Measurements from ENCODE around the gene HAPLN1. TPM values are rescaled to one million over a fixed set of nuclear protein-coding genes. Genes with fewer than 3 reads are reported as not detected.

The HAPLN1 gene
- total RNA-seq, 1 experiment from 2014 or later = 7.8 TPM

GRCh38 chr5:83657807-83658525 is 62.7 kb downstream of the HAPLN1 start:
- no peak overlapping the region for H2AFZ ChIP-seq (ENCODE audit: low read length)
- CTCF ChIA-PET = no interaction called here
- H3K9me2 ChIP-seq (replicated peaks; ENCODE audit: low read length) = no peaks in the 10 kb centered on the region
- TF ChIP-seq EZH2 (IDR thresholded peaks at IDR 0.05; ENCODE audit: low read length, unreplicated experiment) (no peak), EZH2phosphoT487 (IDR thresholded peaks at IDR 0.05; ENCODE audit: borderline replicate concordance, low read length) (no peak)
- TF ChIP-seq, protein P1, sequence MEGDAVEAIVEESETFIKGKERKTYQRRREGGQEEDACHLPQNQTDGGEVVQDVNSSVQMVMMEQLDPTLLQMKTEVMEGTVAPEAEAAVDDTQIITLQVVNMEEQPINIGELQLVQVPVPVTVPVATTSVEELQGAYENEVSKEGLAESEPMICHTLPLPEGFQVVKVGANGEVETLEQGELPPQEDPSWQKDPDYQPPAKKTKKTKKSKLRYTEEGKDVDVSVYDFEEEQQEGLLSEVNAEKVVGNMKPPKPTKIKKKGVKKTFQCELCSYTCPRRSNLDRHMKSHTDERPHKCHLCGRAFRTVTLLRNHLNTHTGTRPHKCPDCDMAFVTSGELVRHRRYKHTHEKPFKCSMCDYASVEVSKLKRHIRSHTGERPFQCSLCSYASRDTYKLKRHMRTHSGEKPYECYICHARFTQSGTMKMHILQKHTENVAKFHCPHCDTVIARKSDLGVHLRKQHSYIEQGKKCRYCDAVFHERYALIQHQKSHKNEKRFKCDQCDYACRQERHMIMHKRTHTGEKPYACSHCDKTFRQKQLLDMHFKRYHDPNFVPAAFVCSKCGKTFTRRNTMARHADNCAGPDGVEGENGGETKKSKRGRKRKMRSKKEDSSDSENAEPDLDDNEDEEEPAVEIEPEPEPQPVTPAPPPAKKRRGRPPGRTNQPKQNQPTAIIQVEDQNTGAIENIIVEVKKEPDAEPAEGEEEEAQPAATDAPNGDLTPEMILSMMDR (conservative IDR thresholded peaks at IDR 0.05; ENCODE audit: low read depth, low read length) = no peak
- H4K20me1 ChIP-seq (ENCODE audit: low read length) = no peaks in the 10 kb centered on the region
- H3K36me3 ChIP-seq (ENCODE audit: low read depth, low read length) = no peaks in the 10 kb centered on the region
- no peak overlapping the region for H3K9ac ChIP-seq (ENCODE audit: low read length)
- no peak for DNase-seq
- H3K27me3 ChIP-seq (ENCODE audit: low read length) = no peaks in the 10 kb centered on the region
- H3K79me2 ChIP-seq (ENCODE audit: low read length) = no peaks in the 10 kb centered on the region
- H3K4me2 ChIP-seq (ENCODE audit: low read length) = no peak overlapping the region
- H3K4me3 ChIP-seq (ENCODE audit: low read length) = no peak overlapping the region
- POLR2A ChIA-PET (ENCODE audit: unreplicated experiment) = no interaction called here
- no peaks in the 10 kb centered on the region for H3K4me1 ChIP-seq (ENCODE audit: insufficient read depth, low read length)
- ATAC-seq = no peak
- H3K27ac ChIP-seq (ENCODE audit: low read length) = no peak overlapping the region
- no peaks in the 10 kb centered on the region for H3K9me3 ChIP-seq (ENCODE audit: low read length)
- no TSS peak for BruUV-seq (replicated peaks)
- H3F3A ChIP-seq (ENCODE audit: low read length, unreplicated experiment) = no peaks in the 10 kb centered on the region
- intact Hi-C loops (cut with micrococcal nuclease) = no loop called here

DNA sequence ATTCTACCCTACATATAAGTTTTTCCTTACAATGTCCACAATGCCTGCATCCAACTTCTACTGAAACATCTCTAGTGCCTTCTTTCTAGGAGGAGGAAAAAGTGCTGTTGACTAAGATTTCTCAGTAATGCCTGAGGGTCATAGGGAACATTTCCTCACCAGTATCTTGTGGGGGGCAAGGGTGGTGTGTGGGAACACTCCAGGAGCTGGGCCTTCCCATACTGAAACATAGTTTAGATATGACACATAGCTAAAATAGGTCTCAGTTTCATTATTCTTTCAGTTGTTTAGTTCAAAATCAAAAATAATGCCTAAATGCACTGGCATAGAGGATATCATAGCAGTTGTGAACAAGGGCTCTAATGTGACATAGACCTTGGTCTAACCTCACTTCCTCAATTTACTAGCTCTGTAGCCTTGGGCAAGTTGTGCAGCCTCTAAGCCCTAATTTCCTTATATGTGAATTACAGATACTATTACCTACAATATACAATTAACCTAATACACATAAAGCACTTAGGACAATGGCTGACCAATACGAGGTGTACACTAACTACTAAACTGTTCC is 66.1 kb downstream of the HAPLN1 start:
- Histone ChIP-seq H3K4me3 (ENCODE audit: low read length) (no peak overlapping the region), H3K4me2 (ENCODE audit: low read length) (no peak overlapping the region), H3K9ac (ENCODE audit: low read length) (no peak overlapping the region), H4K20me1 (ENCODE audit: low read length) (no peaks in the 10 kb centered on the region), H3F3A (ENCODE audit: low read length, unreplicated experiment) (no peaks in the 10 kb centered on the region), H3K9me3 (ENCODE audit: low read length) (no peaks in the 10 kb centered on the region), H3K36me3 (ENCODE audit: low read depth, low read length) (no peaks in the 10 kb centered on the region), H3K27ac (ENCODE audit: low read length) (no peak overlapping the region), H3K27me3 (ENCODE audit: low read length) (no peaks in the 10 kb centered on the region), H2AFZ (ENCODE audit: low read length) (no peak overlapping the region), H3K9me2 (replicated peaks; ENCODE audit: low read length) (no peaks in the 10 kb centered on the region), H3K79me2 (ENCODE audit: low read length) (no peaks in the 10 kb centered on the region), H3K4me1 (ENCODE audit: insufficient read depth, low read length) (no peaks in the 10 kb centered on the region)
- ChIA-PET POLR2A (ENCODE audit: unreplicated experiment) (no interaction called here), CTCF (no interaction called here)
- DNase-seq (no peak), ATAC-seq (no peak)
- intact Hi-C loops (cut with micrococcal nuclease) = no loop called here
- BruUV-seq (replicated peaks) = no TSS peak
- no peak for TF ChIP-seq EZH2 (IDR thresholded peaks at IDR 0.05; ENCODE audit: low read length, unreplicated experiment)

DNA sequence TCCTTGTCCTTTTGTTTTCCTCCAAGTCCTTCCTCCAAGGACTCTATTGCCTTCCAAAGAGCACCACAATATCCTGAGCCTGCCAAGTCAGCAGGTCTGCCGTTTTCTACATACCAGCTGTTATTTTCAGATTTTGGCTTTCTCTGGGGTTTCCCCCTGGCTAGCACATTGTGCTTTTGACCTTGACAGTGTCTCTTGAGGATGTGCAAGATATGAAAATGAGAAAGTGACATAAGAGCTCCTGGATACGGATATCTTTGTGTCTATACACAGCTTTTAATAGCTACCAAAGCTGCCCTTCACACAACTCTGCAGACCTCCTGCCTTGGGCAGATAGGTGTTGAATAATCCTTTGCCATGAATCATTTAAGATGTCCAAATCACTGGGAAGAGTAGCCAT is 67.0 kb downstream of the HAPLN1 start:
- intact Hi-C loops (cut with micrococcal nuclease) = no loop called here
- no peak for DNase-seq
- TF ChIP-seq EZH2phosphoT487 (IDR thresholded peaks at IDR 0.05; ENCODE audit: borderline replicate concordance, low read length) = no peak
- no peak for TF ChIP-seq EZH2 (IDR thresholded peaks at IDR 0.05; ENCODE audit: low read length, unreplicated experiment)
- TF ChIP-seq, protein P1 (conservative IDR thresholded peaks at IDR 0.05; ENCODE audit: low read depth, low read length) = no peak
- Histone ChIP-seq H3K79me2 (ENCODE audit: low read length) (no peaks in the 10 kb centered on the region), H3K4me1 (ENCODE audit: insufficient read depth, low read length) (no peaks in the 10 kb centered on the region), H3K9ac (ENCODE audit: low read length) (no peak overlapping the region), H3K4me2 (ENCODE audit: low read length) (no peak overlapping the region), H2AFZ (ENCODE audit: low read length) (no peak overlapping the region), H3K27ac (ENCODE audit: low read length) (no peak overlapping the region), H3K9me2 (replicated peaks; ENCODE audit: low read length) (no peaks in the 10 kb centered on the region), H3K4me3 (ENCODE audit: low read length) (no peak overlapping the region), H3K27me3 (ENCODE audit: low read length) (no peaks in the 10 kb centered on the region), H4K20me1 (ENCODE audit: low read length) (no peaks in the 10 kb centered on the region), H3K9me3 (ENCODE audit: low read length) (no peaks in the 10 kb centered on the region), H3F3A (ENCODE audit: low read length, unreplicated experiment) (no peaks in the 10 kb centered on the region), H3K36me3 (ENCODE audit: low read depth, low read length) (no peaks in the 10 kb centered on the region)
- BruUV-seq (replicated peaks) = no TSS peak
- ATAC-seq = no peak
- CTCF ChIA-PET = no interaction called here
- POLR2A ChIA-PET (ENCODE audit: unreplicated experiment) = interaction anchor here (0.5 kb wide), 1 partner anchor 1376 kb away, joined by 5 read pairs; the partner anchor contains the start of gene RPS23

Data from PC-3 (cell line).